ENCODE data around the gene CHMP6.

The CHMP6 gene

DNA sequence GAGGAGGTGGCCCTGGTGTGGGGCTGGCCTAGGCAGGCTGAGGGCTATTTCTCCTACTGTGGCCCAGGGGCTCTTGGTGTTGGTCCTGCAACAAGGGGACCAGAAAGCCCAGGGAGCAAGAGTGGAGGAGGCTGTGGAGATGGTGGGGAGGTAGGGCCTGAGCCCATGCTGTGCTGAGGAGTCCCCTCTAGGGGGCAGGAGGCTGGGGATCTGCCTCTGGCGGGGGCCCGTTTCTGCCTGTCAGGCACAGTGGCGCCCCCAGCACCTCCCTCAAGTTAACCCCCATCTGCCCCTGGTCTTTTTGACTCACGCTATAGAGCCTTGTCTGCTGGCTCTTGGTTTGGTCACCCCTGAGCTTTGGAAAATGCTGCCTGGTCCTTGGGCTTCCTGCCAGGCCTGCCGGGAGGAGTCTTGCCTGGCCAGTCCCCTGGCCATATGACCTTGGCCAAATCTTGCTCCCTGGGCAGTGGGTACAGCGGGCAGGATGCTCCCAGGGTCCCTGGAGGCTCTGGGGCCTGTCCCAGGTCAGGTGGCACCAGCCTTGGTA, 49.2 kb downstream of the CHMP6 start:
- no peak for DNase-seq (ENCODE audit: insufficient read length, low spot score)
- no peak for FAIRE-seq

- FAIRE-seq (no peak), DNase-seq (ENCODE audit: insufficient read length, low spot score) (no peak)
Observed at GRCh38 chr17:81042606-81043005, 51.0 kb downstream of the CHMP6 start.

GRCh38 chr17:81043319-81043724, 51.7 kb downstream of the CHMP6 start:
- FAIRE-seq (no peak), DNase-seq (ENCODE audit: insufficient read length, low spot score) (no peak)

GRCh38 chr17:81043725-81044427, 52.2 kb downstream of the CHMP6 start:
- DNase-seq (ENCODE audit: insufficient read length, low spot score) (peak; percentile 88), FAIRE-seq (peak; percentile 97)

- DNase-seq (ENCODE audit: insufficient read length, low spot score) (no peak), FAIRE-seq (no peak)
Observed at GRCh38 chr17:81044428-81044763, 52.8 kb downstream of the CHMP6 start.

DNA sequence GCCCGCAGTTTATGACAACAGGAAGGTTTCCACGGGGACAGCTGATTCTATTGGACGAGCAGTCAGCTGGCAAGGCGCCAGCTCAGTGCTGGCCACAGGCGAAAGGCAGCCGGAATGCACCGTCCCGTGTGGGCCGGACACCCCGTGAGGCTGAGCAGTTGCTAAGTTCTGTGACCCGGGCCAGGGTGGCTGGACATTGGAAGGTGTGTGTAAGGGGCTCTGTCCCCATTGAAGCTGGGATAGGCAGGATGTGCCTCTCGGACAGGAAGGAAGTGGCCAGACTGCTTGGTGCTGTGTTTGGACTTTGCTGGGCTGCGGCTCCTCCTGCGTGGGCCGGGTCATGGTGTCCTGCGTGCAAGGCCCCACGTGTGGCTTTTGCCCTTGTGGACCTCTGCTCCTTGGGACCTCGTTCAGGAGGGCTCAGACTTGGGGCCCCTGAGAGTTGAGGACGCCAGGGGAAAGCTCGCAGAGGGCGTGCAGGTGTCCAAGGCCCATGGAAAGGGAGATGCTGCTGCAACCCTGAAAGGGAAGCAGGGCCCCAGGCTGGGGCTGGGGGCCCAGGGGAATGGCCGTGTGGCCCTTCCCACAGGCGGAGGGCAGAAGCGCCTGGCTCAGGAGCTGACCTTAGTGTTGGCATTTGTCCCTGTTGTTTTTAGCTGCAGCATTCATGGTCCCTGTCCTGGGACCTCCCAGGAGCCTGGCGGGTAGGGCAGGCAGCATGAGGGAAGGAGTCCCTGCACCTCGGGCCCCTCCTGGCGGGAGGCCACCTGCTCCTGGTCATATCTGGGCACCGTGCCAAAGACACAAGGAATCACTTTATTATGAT, 53.3 kb downstream of the CHMP6 start:
- no peak for DNase-seq (ENCODE audit: insufficient read length, low spot score)
- FAIRE-seq = peak; percentile 62

DNA sequence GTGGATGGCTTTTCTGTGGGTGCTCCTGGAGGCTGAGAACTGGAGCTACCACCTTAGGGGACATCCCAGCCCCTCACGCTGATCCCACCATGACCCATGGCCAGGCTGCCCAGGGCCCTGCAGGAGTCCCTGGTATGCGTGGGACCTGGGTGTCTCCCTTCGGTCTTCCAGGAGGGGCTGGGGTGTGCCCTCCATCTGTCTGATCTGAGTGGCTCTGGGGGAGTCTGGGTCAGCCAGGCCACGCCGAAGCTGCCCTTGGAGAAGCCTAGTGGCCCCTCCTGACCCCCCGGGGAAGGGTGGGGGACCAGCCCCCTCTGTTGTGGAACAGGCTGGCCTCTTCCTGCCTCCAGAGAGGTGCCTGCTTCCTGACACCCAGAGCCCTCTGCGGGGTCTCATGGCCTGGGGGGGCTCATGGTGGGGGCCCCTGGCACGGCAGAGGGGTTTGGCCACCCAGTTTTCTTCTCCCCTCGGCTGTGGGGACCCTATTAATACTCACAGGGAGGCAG, 54.0 kb downstream of the CHMP6 start:
- DNase-seq (ENCODE audit: insufficient read length, low spot score) (no peak), FAIRE-seq (no peak)

DNA sequence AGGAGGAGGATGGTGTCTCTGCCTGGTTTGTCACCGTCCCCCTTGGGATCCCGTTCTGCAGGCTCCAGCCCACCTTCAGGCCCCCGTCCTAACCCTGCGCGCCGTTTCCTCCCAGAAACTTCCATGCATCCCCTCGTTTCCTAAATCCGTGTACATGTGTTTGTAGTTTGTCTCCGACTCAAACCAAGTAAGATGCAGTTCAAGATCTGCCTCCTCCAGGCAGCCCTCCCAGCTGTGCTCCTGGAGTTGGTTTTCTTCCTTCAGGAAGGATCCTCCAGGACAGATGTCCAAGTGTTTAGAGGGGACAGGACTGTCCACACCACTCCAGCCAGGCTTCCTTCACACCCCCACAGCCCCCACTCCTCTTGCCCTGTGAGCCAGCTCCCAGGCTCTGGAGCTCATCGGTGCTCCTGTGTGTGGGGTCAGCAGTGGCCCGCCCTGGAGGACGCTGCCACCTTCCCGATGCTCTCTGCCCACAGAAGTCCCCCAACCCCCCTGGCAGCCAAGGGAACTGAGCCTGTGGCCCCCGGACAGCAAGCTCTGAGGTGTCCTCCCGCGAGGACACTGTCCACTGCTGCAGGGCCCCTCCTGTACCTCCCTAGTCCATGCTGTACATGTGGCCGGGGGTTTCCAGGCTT, 54.6 kb downstream of the CHMP6 start:
- FAIRE-seq = no peak
- no peak for DNase-seq (ENCODE audit: insufficient read length, low spot score)

DNA sequence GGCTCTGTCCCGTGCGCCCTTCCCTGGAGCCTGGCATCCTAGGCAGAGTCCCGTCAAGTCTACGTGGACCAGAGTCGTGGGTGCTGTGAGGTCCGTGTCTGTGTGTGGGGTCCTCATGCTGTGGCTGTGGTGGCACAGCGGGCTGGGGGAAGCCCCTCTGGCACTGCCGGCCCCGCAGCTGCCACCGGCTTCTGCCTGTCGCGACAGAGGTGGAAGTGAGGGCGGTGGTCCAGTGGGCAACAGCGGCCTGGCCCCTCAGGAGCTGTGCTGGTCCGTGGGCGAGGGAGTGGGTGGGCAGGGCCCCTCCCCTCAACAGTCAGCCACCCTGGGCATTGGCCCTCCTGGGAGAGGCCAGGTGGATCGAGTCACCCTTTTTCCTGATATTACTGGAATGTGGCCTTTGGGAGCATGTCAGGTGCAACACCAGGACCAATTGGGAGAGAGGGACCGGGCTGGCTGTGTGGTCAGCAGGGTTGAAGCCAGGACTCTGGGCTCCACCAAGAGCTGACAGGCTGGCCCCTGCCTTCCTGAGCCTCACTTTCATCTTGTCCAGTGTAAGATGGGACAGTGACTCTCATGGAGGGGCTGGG, 55.2 kb downstream of the CHMP6 start:
- FAIRE-seq = no peak
- no peak for DNase-seq (ENCODE audit: insufficient read length, low spot score)

GRCh38 chr17:81048827-81049371, 57.3 kb downstream of the CHMP6 start:
- no peak for FAIRE-seq
- DNase-seq (ENCODE audit: insufficient read length, low spot score) = no peak

DNA sequence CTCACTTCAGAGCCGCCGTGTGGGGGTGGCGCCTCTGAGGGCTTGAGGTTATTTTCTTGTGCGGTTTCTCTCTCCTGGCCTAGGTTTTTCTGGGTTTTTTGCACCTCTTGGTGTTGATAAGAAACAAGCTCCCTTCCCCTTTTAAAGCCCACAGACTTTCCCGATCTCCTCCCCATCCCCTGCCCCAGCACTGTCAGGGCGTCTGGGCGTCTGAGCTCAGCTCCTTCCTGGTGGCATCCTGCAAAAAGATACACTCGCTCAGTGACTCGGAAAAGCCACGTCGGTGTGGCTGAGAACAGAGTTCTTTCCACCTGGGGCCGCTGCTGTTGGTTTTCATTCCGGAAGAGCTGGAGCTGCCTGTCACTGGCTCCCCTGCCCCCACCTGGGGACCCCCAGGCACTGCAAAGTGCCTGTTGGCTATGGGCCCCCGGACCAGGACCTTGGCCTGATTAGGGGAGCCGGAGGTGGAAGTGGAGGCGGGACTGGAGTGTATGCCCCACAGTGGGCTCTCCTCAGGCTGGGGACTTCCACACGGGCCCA, 57.8 kb downstream of the CHMP6 start:
- DNase-seq (ENCODE audit: insufficient read length, low spot score) = no peak
- FAIRE-seq = no peak
